ENCODE measurements around the gene SLBP.

DNA sequence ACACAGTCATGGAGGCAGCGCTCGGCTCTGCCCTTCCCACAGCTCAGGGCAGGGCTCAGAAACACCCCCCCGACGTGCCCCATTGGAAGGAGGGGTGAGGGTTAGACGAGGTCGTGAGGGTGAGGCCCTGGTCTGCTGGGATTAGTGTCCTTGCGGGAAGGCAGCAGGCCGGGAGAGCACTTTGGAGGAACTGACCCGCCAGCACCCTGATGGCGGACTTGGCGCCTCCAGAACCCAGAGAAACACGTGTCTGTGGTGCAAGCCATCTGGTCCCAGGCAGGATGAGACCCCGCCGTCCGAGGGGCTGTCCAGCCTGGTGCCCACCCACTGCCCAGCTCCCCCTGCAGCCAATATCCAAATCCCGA, 35.5 kb upstream of the SLBP start:
- no peak for TF ChIP-seq TOX (CRISPR knock-in tag; IDR thresholded peaks at IDR 0.05; ENCODE audit: borderline replicate concordance)
- no peak for TF ChIP-seq SNAI2 (CRISPR knock-in tag; IDR thresholded peaks at IDR 0.05)
- TF ChIP-seq, protein P1, sequence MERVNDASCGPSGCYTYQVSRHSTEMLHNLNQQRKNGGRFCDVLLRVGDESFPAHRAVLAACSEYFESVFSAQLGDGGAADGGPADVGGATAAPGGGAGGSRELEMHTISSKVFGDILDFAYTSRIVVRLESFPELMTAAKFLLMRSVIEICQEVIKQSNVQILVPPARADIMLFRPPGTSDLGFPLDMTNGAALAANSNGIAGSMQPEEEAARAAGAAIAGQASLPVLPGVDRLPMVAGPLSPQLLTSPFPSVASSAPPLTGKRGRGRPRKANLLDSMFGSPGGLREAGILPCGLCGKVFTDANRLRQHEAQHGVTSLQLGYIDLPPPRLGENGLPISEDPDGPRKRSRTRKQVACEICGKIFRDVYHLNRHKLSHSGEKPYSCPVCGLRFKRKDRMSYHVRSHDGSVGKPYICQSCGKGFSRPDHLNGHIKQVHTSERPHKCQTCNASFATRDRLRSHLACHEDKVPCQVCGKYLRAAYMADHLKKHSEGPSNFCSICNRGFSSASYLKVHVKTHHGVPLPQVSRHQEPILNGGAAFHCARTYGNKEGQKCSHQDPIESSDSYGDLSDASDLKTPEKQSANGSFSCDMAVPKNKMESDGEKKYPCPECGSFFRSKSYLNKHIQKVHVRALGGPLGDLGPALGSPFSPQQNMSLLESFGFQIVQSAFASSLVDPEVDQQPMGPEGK (CRISPR knock-in tag; IDR thresholded peaks at IDR 0.05; ENCODE audit: borderline replicate concordance), result no peak
- no peak for TF ChIP-seq ZFP3 (CRISPR knock-in tag; IDR thresholded peaks at IDR 0.05)
